GM19468 (cell line): ENCODE data around the gene LKAAEAR1.
A peak's percentile ranks its signal among the peaks of the same experiment; 100 is the strongest.

Source experiments
- ATAC-seq: cut with Tn5 transposase; IDR thresholded peaks from one replicate; pipeline ENCODE4 v1.9.1; 2021; ENCODE audit warnings: mild to moderate bottlenecking, moderate library complexity, moderate number of reproducible peaks; ENCODE audit not compliant: unreplicated experiment; ENCODE audit errors: extremely low read depth

Gene LKAAEAR1

DNA sequence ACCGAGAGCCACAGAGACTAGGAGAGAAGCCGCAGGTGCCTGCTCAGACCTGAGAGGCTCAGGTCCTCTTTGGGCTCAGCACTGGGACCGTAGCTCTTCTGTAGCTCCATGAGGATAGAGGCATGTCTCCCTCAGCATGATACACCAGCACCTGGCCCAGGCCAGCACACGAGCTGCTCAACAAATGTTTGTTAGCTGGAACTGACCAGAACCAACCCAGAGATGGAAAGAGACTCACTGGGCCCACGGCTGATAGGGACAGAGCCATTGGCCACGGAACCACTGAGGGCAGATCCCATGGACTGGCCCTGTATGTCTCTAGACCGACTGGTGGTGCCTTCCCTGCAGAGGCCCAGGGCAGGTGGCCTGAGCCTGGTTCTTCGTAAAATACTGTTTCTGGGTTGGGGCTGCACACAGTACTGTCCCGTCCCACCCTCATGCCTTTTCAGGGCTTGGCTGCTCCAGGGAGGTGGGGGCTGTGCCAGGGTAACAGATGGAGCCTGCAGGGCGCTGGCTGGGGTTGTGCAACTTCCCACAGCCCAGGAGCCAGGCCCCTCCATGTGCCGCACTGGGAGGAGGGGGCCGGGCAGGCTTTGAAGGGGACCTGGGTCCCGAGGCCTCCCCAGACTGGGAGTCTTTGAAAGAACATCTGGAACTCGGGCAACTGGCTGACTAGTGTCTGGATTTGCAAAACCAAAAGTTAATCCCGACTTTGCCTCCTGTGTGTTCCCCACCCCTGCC, 43.0 kb downstream of the LKAAEAR1 start:
- no peak for ATAC-seq

DNA sequence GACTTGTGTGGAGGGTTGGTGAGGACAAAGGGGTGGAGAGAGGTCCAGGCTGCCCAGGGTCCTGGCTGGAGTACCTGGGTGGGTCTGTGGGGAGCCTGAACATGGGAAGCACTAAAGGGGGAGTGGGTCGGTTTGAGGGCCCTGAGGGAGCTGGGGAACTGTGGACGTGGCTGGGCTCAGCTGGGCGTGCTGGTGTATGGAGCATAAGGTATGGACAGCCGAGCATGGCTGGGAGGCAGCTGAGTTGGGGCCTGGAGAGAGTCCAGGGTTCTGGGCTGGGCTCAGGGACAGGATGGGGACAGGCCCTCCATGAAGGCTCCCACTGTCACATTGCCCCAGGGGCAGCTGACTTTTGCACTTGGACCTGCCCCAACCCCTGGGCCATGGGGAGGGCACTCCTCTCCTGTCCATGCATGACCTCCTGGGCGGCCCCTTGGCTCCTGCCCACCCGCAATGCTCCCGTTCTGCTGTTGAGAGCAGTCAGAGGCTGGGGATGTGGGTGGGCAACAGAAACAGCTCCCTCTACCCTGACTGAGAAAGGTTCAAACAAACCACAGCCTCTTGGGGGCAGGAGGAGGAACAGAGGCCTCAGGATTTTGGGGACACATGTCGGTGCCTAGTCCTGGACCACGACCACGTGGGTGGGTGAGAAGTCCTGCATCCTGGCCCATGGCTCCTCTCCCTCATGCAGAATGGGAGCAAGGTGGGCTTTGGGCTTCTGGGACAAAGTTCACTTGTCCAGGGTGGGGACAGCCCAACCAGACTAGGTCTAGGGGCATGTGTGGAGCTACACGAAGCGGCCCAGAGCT, 43.8 kb downstream of the LKAAEAR1 start:
- no peak for ATAC-seq

DNA sequence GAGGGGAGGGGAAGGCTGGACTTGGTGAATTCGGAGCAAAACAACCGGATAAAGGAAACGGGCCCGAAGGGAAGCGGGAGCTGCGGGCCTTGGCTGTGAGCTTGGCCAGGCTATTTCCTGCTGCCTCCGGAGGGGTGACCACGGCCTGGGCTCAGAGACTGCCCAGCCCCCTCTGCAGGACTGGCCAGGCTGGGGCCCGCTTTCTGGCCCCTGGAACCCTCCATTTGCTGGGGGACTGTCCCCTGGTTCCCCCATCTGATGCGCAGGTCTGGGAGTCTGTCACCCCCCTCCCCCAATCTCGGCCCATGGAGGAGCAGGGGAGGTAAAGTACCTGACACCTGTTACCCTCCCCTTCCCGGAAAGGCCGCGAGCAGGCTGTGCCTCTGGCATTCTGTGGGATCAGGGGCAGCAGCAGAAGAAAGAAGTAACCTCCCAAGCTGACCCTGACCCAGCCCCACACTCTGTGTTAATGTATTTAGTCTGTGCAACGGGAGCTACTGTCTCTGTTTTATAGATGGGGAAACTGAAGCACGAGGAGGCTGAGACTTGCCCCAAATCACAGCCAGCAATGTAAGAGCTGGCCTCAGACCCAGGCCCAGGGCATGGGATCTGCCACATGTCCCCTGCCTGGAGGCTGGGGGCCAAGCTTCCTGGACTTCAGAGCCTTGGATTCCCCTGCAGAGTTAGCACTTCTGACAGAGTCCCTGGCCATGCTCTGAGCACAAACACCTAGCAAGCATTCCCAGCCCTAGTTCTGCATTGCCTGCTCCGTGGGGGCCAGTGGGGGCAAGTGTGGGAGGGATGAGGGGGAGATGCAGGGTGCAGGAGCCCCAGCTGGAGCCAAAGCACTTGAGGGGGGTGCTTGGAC, 44.7 kb downstream of the LKAAEAR1 start:
- ATAC-seq, result no peak

DNA sequence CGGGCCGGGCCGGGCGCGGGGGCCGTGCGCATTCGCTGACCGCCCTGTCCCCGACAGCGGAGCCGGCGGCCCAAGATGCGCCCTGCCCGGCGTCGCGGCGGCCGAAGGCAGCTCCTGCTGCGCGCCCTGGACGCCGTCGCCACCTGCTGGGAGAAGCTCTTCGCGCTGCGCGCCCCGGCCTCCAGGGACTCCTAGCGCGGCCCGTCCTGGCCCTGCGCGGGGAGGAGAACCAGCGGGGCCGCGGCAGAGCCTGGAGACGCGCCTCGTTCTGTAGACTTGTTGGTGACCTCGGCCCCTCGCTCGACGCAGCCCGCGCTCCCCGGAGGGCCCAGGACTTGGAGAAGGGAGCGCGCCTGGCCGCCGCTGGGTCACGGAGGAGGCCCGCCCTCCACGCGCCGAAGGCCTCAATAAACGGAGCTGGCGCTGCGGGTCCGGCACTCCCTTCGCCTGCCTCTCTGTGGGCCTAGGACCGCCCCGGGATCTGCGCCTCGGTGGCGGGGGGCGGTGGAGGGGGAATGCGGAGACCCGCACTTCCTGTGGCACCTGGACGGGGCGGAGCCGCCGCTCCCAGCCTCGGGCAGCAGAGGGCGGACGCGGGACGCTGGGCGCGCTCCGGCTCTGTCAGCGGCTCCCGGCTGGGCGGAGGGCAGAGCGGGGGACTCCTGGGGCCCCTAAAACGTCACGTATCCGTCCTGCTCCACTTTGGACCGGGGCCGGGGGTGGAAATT, 45.5 kb downstream of the LKAAEAR1 start:
- peak; percentile 31 for ATAC-seq

GRCh38 chr20:64038224-64038564, 46.0 kb downstream of the LKAAEAR1 start:
- no peak for ATAC-seq

DNA sequence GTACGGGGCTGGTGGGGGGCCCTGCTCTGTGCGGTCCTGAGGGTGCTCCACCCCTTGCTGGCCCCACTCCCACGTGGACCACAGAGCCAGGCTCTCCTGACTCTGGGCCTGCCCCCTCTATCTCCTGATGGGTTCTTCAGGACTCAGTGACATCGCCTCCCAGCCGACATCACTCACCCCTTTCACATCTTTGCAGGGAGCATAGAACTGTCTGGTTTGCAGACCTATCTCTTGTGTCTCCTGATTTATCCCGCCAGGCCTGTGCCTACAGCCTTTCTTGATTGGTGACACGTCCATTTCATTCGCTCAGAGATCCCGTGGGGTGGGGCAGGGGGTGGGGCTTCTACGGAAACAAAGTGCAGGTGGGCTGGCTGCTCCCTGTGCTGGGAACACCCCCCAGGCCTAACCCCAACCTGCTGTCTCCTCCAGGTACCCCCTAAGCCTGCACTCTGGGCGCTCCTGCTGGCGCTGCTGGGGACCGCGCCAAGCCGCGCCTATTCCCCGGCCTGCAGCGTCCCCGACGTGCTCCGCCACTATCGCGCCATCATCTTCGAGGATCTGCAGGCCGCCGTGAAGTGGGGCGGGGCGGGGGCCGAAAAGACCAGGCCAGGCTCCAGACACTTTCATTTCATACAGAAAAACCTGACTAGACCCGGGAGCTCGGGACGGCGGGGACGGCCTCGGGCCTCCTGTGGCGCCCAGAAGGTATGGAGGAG, 46.5 kb downstream of the LKAAEAR1 start:
- no peak for ATAC-seq

GRCh38 chr20:64037199-64037497, 47.0 kb downstream of the LKAAEAR1 start:
- ATAC-seq, result no peak

GRCh38 chr20:64036346-64037198, 47.6 kb downstream of the LKAAEAR1 start:
- no peak for ATAC-seq

DNA sequence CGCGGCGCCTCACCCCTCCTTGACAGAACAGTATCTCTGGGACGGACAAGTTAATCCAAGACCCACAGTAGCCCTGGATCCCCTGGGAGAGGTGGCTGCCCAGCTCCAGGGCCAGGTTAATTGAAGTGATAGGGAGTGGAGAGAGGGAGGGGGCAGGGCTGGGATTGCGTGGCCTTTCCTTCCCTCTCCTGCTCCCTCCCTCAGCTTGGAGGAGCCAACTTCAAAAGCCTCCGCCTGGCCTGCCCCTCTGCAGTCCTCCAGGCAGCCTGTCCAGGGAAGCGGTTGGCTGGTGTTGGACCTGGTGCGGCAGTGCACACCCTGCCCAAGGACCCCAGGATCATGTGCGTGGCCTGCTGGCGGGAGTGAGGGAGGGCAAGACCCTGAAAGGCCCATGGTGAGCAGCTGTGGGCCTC, 48.3 kb downstream of the LKAAEAR1 start, which contains the start of gene C20orf204:
Gene C20orf204, plus strand, starts transcription at position 250 of the 413 bp plus-strand sequence. Its CDS starts 142 bp downstream, at position 392.
- no peak for ATAC-seq

GRCh38 chr20:64035066-64035932, 48.9 kb downstream of the LKAAEAR1 start:
- no peak for ATAC-seq

DNA sequence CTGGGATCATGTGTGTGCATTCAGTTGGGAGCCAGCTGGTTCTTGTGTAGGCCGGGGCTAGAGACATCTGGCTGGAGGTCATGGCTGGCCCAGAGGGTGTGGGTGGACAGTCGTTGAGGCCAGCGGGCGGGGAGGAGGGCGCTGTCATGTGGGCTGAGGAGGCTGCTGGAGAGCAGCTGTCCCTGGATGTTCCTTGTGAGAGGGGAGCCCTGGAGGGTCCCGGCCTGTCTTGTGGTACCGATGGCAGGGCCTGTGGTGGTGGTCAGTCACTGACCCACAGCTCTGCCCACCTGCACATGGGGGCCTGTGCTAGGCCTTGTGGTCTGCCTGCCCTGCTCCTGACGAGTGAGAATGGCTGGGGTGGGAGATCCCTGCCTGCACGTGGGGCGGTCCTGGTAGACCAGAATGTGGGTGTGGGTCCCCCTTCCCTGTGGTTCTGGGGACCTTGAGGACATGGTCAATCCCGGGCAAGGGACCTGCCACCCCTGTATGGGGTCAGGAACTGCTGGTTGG, 50.2 kb downstream of the LKAAEAR1 start:
- ATAC-seq, result no peak
